HG03571 (cell line): ENCODE results near the gene ARMC7.

Experiments used
- ATAC-seq: cut with Tn5 transposase; IDR thresholded peaks from one replicate; pipeline ENCODE4 v1.9.1; 2021; ENCODE audit not compliant: unreplicated experiment

The ARMC7 gene

GRCh38 chr17:75077496-75078283 lies 32.1 kb upstream of the ARMC7 start:
- ATAC-seq: no peak

- ATAC-seq: no peak
Measured at GRCh38 chr17:75078284-75079022, 31.3 kb upstream of the ARMC7 start.

GRCh38 chr17:75079023-75079373 lies 30.8 kb upstream of the ARMC7 start:
- no peak for ATAC-seq

- no peak for ATAC-seq
Measured at GRCh38 chr17:75081611-75082540, 27.9 kb upstream of the ARMC7 start.

GRCh38 chr17:75082683-75083082 lies 27.1 kb upstream of the ARMC7 start:
- no peak for ATAC-seq

- ATAC-seq: no peak
Measured at GRCh38 chr17:75084039-75084660, 25.6 kb upstream of the ARMC7 start.

GRCh38 chr17:75086496-75087181 lies 23.1 kb upstream of the ARMC7 start:
- no peak for ATAC-seq

GRCh38 chr17:75087182-75087557 lies 22.6 kb upstream of the ARMC7 start:
- ATAC-seq: no peak

GRCh38 chr17:75087558-75088453 lies 22.0 kb upstream of the ARMC7 start, which contains the start of gene SLC16A5:
Gene SLC16A5, plus strand, starts transcription at chr17:75087954. Its CDS starts 5,683 bp downstream, at chr17:75093637.
- peak; percentile 63 for ATAC-seq

- ATAC-seq: no peak
Measured at GRCh38 chr17:75088465-75089417, 21.0 kb upstream of the ARMC7 start.

- no peak for ATAC-seq
Measured at GRCh38 chr17:75090871-75091854, 18.6 kb upstream of the ARMC7 start.

- no peak for ATAC-seq
Measured at GRCh38 chr17:75091855-75092327, 17.9 kb upstream of the ARMC7 start.

GRCh38 chr17:75093548-75094158 lies 16.1 kb upstream of the ARMC7 start:
- no peak for ATAC-seq

GRCh38 chr17:75094871-75095399 lies 14.8 kb upstream of the ARMC7 start:
- ATAC-seq: no peak

- ATAC-seq: no peak
Measured at GRCh38 chr17:75096082-75096625, 13.6 kb upstream of the ARMC7 start.

GRCh38 chr17:75097865-75098264 lies 11.9 kb upstream of the ARMC7 start:
- ATAC-seq: no peak
